Prostate gland (tissue), 2 donors: ENCODE data around the gene S100A10.

ENCODE experiments used
- CTCF ChIP-seq, 4 experiments: fragments of 200-600 bp in 2 of 4; fragments of 450-650 bp in 2 of 4; sonication (generic) in 2 of 4; IDR thresholded peaks; 1 replicate in 3 of 4; 2 replicates in 1 of 4; pipeline ENCODE4 v1.5.1; 2016 to 2019; ENCODE audit warnings: antibody characterized with exemption in 4 of 4, mild to moderate bottlenecking in 2 of 4, moderate library complexity in 2 of 4
- POLR2A ChIP-seq: fragments of 450-650 bp; IDR thresholded peaks from one replicate; pipeline ENCODE4 v1.6.1; 2016; ENCODE audit warnings: antibody characterized with exemption, mild to moderate bottlenecking

DNA sequence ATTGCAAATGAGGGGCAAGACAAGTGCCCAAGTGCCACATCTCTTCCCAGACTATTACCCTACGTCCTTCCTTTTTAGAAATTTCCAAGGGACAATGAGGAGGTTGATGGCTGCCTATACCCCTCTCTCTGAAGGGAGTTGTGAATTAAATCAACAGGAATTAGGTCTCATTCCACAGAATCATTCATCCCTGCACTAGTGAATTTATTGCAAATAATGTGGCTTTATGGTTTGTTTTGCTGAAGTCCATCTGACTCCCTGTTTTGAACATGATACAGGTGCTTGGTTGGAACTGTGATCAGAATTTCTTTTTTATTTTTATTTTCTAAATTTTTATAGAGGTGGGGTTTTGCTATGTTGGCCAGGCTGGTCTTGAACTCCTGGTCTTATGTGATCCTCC is 50.1 kb downstream of the S100A10 start:
- TF ChIP-seq CTCF (IDR thresholded peaks at IDR 0.05): no peak
- TF ChIP-seq POLR2A: no peak
